GM12878 (cell line): ENCODE data around the gene ANK3. TPM values are rescaled to one million over a fixed set of nuclear protein-coding genes. Genes with fewer than 3 reads are reported as not detected.

Source experiments
- ATAC-seq: fragments of 200-7000 bp; cut with Tn5 transposase; 3 replicates; pipeline ENCODE4 v1.9.1; 2020; ENCODE audit warnings: mild to moderate bottlenecking, moderate library complexity
- BruUV-seq: library from RNA; stranded (reverse); fragments of 400-500 nt; replicated peaks from 2 replicates; lab custom pipeline; 2021; lab: Mats Ljungman, UMichigan
- CTCF ChIA-PET: fragments of 300-600 bp; sonication (Branson Sonifier 250); formaldehyde crosslinking; extraction: SDS; loops from one replicate; lab custom pipeline; 2021; ENCODE audit warnings: inconsistent platforms; lab: Yijun Ruan, JAX
- POLR2A ChIA-PET: fragments of 350-600 bp; formaldehyde crosslinking; extraction: SDS; loops from one replicate; lab custom pipeline; 2021; ENCODE audit warnings: inconsistent platforms; lab: Charles Lee
- RAD21 ChIA-PET: fragments of 300-600 bp; sonication (Branson Sonifier 250); formaldehyde crosslinking; loops from one replicate; lab custom pipeline; 2023; ENCODE audit warnings: antibody characterized with exemption; ENCODE audit not compliant: unreplicated experiment; lab: Charles Lee
- SMC1A ChIA-PET: fragments of 300-600 bp; sonication (Branson Sonifier 250); formaldehyde crosslinking; loops from one replicate; lab custom pipeline; 2023; ENCODE audit not compliant: unreplicated experiment, uncharacterized antibody; lab: Charles Lee
- DNase-seq: peaks from one replicate; pipeline ENCODE4 v3.0.0-alpha.2; 2011; ENCODE audit warnings: low read depth, low spot score
- FAIRE-seq: peaks from 3 replicates; lab custom pipeline; 2011; peaks lifted over from hg19 to GRCh38; lab: Jason Lieb, UNC
- H2AFZ ChIP-seq: 2 replicates; pipeline ENCODE4 v1.6.0; 2011; ENCODE audit warnings: low read depth, low read length, control low read depth; ENCODE audit not compliant: control insufficient read depth
- H3K27ac ChIP-seq: 2 replicates; pipeline ENCODE4 v1.5.1; 2011; ENCODE audit warnings: control low read depth; ENCODE audit not compliant: control insufficient read depth, insufficient read depth
- H3K27me3 ChIP-seq, 2 experiments: replicated peaks in 1 of 2; 2 replicates each; pipeline versions ENCODE4 v1.6.0 to v1.6.1; 2011; ENCODE audit warnings: low read length in 1 of 2; ENCODE audit not compliant: control insufficient read depth in 2 of 2, insufficient read depth in 2 of 2
- H3K36me3 ChIP-seq, 2 experiments: 2 replicates each; pipeline ENCODE4 v1.5.1; 2011; ENCODE audit warnings: low read length in 1 of 2; ENCODE audit not compliant: control insufficient read depth in 2 of 2, insufficient read depth in 2 of 2
- H3K4me1 ChIP-seq: 2 replicates; pipeline ENCODE4 v1.6.1; 2011; ENCODE audit warnings: mild to moderate bottlenecking, low read length, moderate library complexity, mixed read lengths; ENCODE audit not compliant: control insufficient read depth, insufficient read depth
- H3K4me2 ChIP-seq: 2 replicates; pipeline ENCODE4 v1.6.0; 2011; ENCODE audit warnings: control low read depth; ENCODE audit not compliant: control insufficient read depth, insufficient read depth
- H3K4me3 ChIP-seq: fragments of 200-600 bp; sonication (generic); 2 replicates; pipeline ENCODE4 v1.5.1; 2016
- H3K79me2 ChIP-seq: 2 replicates; pipeline ENCODE4 v1.6.0; 2011; ENCODE audit warnings: low read length; ENCODE audit not compliant: control insufficient read depth, insufficient read depth
- H3K9ac ChIP-seq: 2 replicates; pipeline ENCODE4 v1.8.0; 2011; ENCODE audit warnings: low read length, control low read depth, mixed read lengths; ENCODE audit not compliant: control insufficient read depth, insufficient read depth
- H3K9me3 ChIP-seq: replicated peaks from 3 replicates; pipeline ENCODE4 v1.5.1; 2011; ENCODE audit warnings: mild to moderate bottlenecking, low read length; ENCODE audit not compliant: control insufficient read depth, insufficient read depth
- H4K20me1 ChIP-seq: 2 replicates; pipeline ENCODE4 v1.6.0; 2011; ENCODE audit not compliant: control insufficient read depth, insufficient read depth
- BACH1 ChIP-seq: fragments of 450-650 bp; IDR thresholded peaks from 2 replicates; pipeline ENCODE4 v1.6.1; 2017; ENCODE audit warnings: mild to moderate bottlenecking, borderline replicate concordance
- CBX3 ChIP-seq: fragments of 200-600 bp; sonication (generic); IDR thresholded peaks from 2 replicates; pipeline ENCODE4 v1.6.1; 2016; ENCODE audit warnings: low read depth, borderline replicate concordance
- CBX5 ChIP-seq: sonication (generic); IDR thresholded peaks from 2 replicates; pipeline ENCODE4 v1.6.1; 2016; ENCODE audit warnings: low read depth, moderate library complexity, mild to moderate bottlenecking, inconsistent platforms
- EED ChIP-seq: sonication (generic); IDR thresholded peaks from 2 replicates; pipeline ENCODE4 v1.6.1; 2016; ENCODE audit warnings: antibody characterized with exemption, low read depth
- FOXK2 ChIP-seq: fragments of 450-650 bp; IDR thresholded peaks from 2 replicates; pipeline ENCODE4 v1.6.1; 2017; ENCODE audit warnings: mild to moderate bottlenecking, moderate library complexity
- KAT2A ChIP-seq: conservative IDR thresholded peaks from 2 replicates; pipeline ENCODE4 v1.6.1; 2011; ENCODE audit warnings: low read depth, low read length; ENCODE audit not compliant: control insufficient read depth
- LARP7 ChIP-seq: fragments of 450-650 bp; IDR thresholded peaks from 2 replicates; pipeline ENCODE4 v1.6.1; 2017; ENCODE audit warnings: mild to moderate bottlenecking
- PML ChIP-seq: IDR thresholded peaks from 2 replicates; pipeline ENCODE4 v1.6.1; 2012; ENCODE audit warnings: low read length, inconsistent platforms
- RAD51 ChIP-seq: fragments of 450-650 bp; IDR thresholded peaks from 2 replicates; pipeline ENCODE4 v1.6.1; 2016; ENCODE audit warnings: moderate library complexity, mild to moderate bottlenecking, inconsistent platforms
- RFX5 ChIP-seq: IDR thresholded peaks from 2 replicates; pipeline ENCODE4 v1.6.1; 2011; ENCODE audit warnings: low read depth, low read length, improper control_type of control experiment
- SPI1 ChIP-seq: IDR thresholded peaks from 2 replicates; pipeline ENCODE4 v1.6.1; 2011; ENCODE audit warnings: low read depth, mild to moderate bottlenecking, low read length, moderate library complexity, borderline replicate concordance; ENCODE audit not compliant: insufficient read depth
- SREBF1 ChIP-seq: IDR thresholded peaks from 2 replicates; pipeline ENCODE4 v1.6.1; 2012; ENCODE audit warnings: mild to moderate bottlenecking, low read length
- ZNF24 ChIP-seq: fragments of 450-650 bp; IDR thresholded peaks from 2 replicates; pipeline ENCODE4 v1.6.1; 2017; ENCODE audit warnings: antibody characterized with exemption, mild to moderate bottlenecking
- WGBS: methylation state at CpG from one replicate; pipeline ENCODE4 v1.1.6; 2016; ENCODE audit warnings: low lambda C conversion rate; ENCODE audit not compliant: insufficient replicate concordance, insufficient coverage; ENCODE audit errors: missing lambda C conversion rate; 5-methylcytosine and 5-hydroxymethylcytosine counted together
- in situ Hi-C: fragments of 300-500 bp; cut with MboI; formaldehyde crosslinking; loops from 9 replicates; pipeline ENCODE4 v1.14.3; 2018; ENCODE audit warnings: mixed read lengths
- intact Hi-C: fragments of 100-400 bp; cut with micrococcal nuclease; formaldehyde crosslinking; loops from one replicate; pipeline ENCODE4 v1.14.2; 2022; ENCODE audit not compliant: unreplicated experiment
- polyA plus RNA-seq, 11 experiments: library from polyadenylated mRNA; depleted of rRNA in 4 of 11; unstranded in 6 of 11; stranded (reverse) in 5 of 11; fragments of >200 nt; fragmentation: Nextera tagmentation in 4 of 11; fragmentation: Illumina TruSeq in 1 of 11; extraction: Ambion mirVana in 4 of 11; extraction: Trizol in 1 of 11; gene quantifications; 1 replicate in 1 of 11; 2 replicates in 10 of 11; pipeline versions ENCODE4 v1.2.1 to v1.2.3, GENCODE V29; 2011 to 2016; ENCODE audit warnings: inconsistent platforms in 2 of 11, missing spikeins in 2 of 11, low read depth in 1 of 11
- total RNA-seq, 4 experiments: library from RNA; depleted of rRNA in 3 of 4; stranded (reverse); fragments of >200 nt in 3 of 4; fragmentation: Illumina TruSeq in 1 of 4; extraction: Trizol in 1 of 4; gene quantifications; 2 replicates each; pipeline versions ENCODE4 v1.2.1 to v1.2.3, GENCODE V29; 2013 to 2021
- TF ChIP-seq, protein P1 (sequence below): fragments of 450-650 bp; IDR thresholded peaks from 2 replicates; pipeline ENCODE4 v1.6.1; 2016; ENCODE audit warnings: mild to moderate bottlenecking
- TF ChIP-seq, protein P2 (sequence below): IDR thresholded peaks from 2 replicates; pipeline ENCODE4 v1.6.1; 2011; ENCODE audit warnings: low read depth, low read length, improper control_type of control experiment, borderline replicate concordance
- TF ChIP-seq, protein P3 (sequence below): fragments of 450-650 bp; formaldehyde crosslinking; IDR thresholded peaks from 2 replicates; pipeline ENCODE4 v1.4.0; 2022; ENCODE audit warnings: mild to moderate bottlenecking, moderate library complexity

The ANK3 gene
- total and polyA plus RNA-seq, 10 of the 15 experiments (the other 5 are each of a cell fraction or from before 2014, with no cell fraction given): 0.06 to 0.82 (median 0.20) TPM; not detected in 2

DNA sequence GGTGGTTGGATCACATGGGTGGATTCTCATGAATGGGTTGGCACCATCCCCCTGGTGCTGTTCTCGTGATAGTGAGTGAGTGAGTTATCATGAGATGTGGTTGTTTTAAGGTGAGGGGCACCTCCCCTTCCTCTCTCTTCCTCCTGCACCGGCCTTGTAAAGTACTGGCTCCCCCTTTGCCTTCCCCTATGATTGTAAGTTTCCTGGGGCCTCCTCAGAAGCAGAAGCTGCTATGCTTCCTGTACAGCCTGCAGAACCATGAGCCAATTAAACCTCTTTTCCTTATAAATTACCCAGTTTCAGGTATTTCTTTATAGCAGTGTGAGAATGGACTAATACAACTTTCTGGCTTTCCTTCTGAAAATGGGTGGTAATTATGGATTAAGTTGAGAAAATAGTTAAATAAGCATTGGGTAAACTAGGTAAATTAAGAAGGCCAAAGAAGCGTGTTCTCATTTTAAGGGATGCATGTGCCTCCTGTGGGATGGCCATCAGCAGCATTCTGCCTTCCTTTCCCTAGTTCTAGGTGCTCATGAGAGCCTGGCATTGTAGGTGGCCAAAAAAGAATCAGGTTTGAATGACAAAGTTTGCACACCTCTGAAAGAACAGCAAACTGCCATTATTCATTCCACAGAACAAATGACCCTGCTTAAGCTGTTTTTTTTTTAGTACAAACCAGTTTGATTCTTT, 242.0 kb downstream of the ANK3 start:
- Histone ChIP-seq H2AFZ (no peak overlapping the region), H3K9me3 (no peaks in the 10 kb centered on the region), H3K9ac (no peak overlapping the region), H3K27me3 (no peaks in the 10 kb centered on the region), H3K4me2 (no peak overlapping the region), H3K4me1 (no peaks in the 10 kb centered on the region), H3K79me2 (no peaks in the 10 kb centered on the region), H3K36me3 (no peaks in the 10 kb centered on the region), H3K4me3 (no peak overlapping the region), H4K20me1 (no peaks in the 10 kb centered on the region), H3K27ac (no peak overlapping the region)
- ChIA-PET CTCF (no interaction called here), RAD21 (no interaction called here), POLR2A (no interaction called here), SMC1A (interaction anchor here (0.6 kb wide), 1 partner anchor 461 kb away, joined by 3 read pairs; no protein-coding TSS in a partner anchor)
- intact Hi-C loops: no loop called here
- in situ Hi-C loops: no loop called here
- BruUV-seq: no TSS peak
- TF ChIP-seq EED (no peak), SREBF1 (no peak), KAT2A (no peak), PML (no peak), LARP7 (no peak), RAD51 (no peak), SPI1 (no peak), CBX5 (no peak), ZNF24 (no peak), CBX3 (no peak), BACH1 (no peak), RFX5 (no peak), FOXK2 (no peak)
- TF ChIP-seq, protein P1, sequence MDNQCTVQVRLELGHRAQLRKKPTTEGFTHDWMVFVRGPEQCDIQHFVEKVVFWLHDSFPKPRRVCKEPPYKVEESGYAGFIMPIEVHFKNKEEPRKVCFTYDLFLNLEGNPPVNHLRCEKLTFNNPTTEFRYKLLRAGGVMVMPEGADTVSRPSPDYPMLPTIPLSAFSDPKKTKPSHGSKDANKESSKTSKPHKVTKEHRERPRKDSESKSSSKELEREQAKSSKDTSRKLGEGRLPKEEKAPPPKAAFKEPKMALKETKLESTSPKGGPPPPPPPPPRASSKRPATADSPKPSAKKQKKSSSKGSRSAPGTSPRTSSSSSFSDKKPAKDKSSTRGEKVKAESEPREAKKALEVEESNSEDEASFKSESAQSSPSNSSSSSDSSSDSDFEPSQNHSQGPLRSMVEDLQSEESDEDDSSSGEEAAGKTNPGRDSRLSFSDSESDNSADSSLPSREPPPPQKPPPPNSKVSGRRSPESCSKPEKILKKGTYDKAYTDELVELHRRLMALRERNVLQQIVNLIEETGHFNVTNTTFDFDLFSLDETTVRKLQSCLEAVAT: no peak
- TF ChIP-seq, protein P2, sequence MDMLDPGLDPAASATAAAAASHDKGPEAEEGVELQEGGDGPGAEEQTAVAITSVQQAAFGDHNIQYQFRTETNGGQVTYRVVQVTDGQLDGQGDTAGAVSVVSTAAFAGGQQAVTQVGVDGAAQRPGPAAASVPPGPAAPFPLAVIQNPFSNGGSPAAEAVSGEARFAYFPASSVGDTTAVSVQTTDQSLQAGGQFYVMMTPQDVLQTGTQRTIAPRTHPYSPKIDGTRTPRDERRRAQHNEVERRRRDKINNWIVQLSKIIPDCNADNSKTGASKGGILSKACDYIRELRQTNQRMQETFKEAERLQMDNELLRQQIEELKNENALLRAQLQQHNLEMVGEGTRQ: no peak
- TF ChIP-seq, protein P3, sequence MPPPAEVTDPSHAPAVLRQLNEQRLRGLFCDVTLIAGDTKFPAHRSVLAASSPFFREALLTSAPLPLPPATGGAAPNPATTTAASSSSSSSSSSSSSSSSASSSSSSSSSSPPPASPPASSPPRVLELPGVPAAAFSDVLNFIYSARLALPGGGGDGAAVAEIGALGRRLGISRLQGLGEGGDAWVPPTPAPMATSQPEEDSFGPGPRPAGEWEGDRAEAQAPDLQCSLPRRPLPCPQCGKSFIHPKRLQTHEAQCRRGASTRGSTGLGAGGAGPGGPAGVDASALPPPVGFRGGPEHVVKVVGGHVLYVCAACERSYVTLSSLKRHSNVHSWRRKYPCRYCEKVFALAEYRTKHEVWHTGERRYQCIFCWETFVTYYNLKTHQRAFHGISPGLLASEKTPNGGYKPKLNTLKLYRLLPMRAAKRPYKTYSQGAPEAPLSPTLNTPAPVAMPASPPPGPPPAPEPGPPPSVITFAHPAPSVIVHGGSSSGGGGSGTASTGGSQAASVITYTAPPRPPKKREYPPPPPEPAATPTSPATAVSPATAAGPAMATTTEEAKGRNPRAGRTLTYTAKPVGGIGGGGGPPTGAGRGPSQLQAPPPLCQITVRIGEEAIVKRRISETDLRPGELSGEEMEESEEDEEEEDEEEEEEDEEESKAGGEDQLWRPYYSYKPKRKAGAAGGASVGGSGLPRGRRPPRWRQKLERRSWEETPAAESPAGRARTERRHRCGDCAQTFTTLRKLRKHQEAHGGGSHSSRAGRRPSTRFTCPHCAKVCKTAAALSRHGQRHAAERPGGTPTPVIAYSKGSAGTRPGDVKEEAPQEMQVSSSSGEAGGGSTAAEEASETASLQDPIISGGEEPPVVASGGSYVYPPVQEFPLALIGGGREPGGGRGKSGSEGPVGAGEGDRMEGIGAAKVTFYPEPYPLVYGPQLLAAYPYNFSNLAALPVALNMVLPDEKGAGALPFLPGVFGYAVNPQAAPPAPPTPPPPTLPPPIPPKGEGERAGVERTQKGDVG (CRISPR knock-in tag): no peak
- ATAC-seq (no peak), DNase-seq (no peak), FAIRE-seq (no peak)
- WGBS: 0% methylated on average over 2 of the region's 3 CpGs
